Gastroesophageal sphincter (tissue), 3 donors: ENCODE data around the gene TRPM6.

Experiments
- CTCF ChIP-seq, 4 experiments: fragments of 200-600 bp in 2 of 4; fragments of 450-650 bp in 2 of 4; sonication (generic) in 1 of 4; IDR thresholded peaks; one replicate each; pipeline ENCODE4 v1.5.1; 2017 to 2019; ENCODE audit warnings: antibody characterized with exemption in 4 of 4, mild to moderate bottlenecking in 2 of 4, moderate library complexity in 2 of 4
- EP300 ChIP-seq: sonication (generic); formaldehyde crosslinking; IDR thresholded peaks from one replicate; pipeline ENCODE4 v1.6.1; 2017; ENCODE audit warnings: antibody characterized with exemption, mild to moderate bottlenecking

GRCh38 chr9:74742792-74743730, 144.7 kb downstream of the TRPM6 start:
- TF ChIP-seq EP300 (no peak), CTCF (IDR thresholded peaks at IDR 0.05) (peak; percentile 19 to 58 (median 38))
